ENCODE data around the gene SCN4A.

- no peak for TF ChIP-seq CTCF (IDR thresholded peaks at IDR 0.05)
- TF ChIP-seq POLR2AphosphoS5 (IDR thresholded peaks at IDR 0.05), result no peak
Measured at GRCh38 chr17:63960006-63960405, 12.7 kb downstream of the SCN4A start.

Data from upper lobe of left lung (tissue), 4 donors.